ENCODE data around the gene LRRIQ1.

DNA sequence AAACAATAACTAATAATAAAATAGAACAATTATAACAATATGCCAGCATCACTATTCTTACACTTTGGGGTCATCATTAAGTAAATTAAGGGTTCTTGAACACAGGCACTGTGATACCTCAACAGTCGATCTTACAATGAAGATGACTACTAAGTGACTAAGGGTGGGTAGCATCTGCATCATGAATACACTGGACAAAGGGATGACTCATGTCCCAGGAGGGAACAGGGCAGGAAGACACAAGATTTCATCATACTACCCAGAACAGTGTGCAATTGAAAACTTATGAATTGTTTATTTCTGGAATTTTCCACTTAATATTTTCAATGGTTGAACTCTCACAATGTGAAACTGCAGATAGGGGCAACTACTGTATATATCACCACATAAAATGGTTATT is 19.7 kb upstream of the LRRIQ1 start:
- TF ChIP-seq ZNF530 (tag by site-specific recombination; IDR thresholded peaks at IDR 0.05; ENCODE audit: low read depth) (no peak), ZFP3 (tag by site-specific recombination; IDR thresholded peaks at IDR 0.05; ENCODE audit: low read depth) (no peak), ZNF548 (tag by site-specific recombination; IDR thresholded peaks at IDR 0.05) (no peak), MEIS1 (CRISPR knock-in tag; IDR thresholded peaks at IDR 0.05; ENCODE audit: borderline replicate concordance) (no peak), ZNF132 (tag by site-specific recombination; IDR thresholded peaks at IDR 0.05; ENCODE audit: borderline replicate concordance) (no peak), ZNF324 (tag by site-specific recombination; IDR thresholded peaks at IDR 0.05) (no peak), ZNF23 (tag by site-specific recombination; IDR thresholded peaks at IDR 0.05; ENCODE audit: borderline replicate concordance) (no peak), KLF16 (tag by site-specific recombination; IDR thresholded peaks at IDR 0.05) (no peak), ZBTB1 (tag by site-specific recombination; IDR thresholded peaks at IDR 0.05) (no peak), ZNF670 (tag by site-specific recombination; IDR thresholded peaks at IDR 0.05; ENCODE audit: low read depth) (no peak), GLIS1 (tag by site-specific recombination; IDR thresholded peaks at IDR 0.05) (no peak)
- TF ChIP-seq, protein P1, sequence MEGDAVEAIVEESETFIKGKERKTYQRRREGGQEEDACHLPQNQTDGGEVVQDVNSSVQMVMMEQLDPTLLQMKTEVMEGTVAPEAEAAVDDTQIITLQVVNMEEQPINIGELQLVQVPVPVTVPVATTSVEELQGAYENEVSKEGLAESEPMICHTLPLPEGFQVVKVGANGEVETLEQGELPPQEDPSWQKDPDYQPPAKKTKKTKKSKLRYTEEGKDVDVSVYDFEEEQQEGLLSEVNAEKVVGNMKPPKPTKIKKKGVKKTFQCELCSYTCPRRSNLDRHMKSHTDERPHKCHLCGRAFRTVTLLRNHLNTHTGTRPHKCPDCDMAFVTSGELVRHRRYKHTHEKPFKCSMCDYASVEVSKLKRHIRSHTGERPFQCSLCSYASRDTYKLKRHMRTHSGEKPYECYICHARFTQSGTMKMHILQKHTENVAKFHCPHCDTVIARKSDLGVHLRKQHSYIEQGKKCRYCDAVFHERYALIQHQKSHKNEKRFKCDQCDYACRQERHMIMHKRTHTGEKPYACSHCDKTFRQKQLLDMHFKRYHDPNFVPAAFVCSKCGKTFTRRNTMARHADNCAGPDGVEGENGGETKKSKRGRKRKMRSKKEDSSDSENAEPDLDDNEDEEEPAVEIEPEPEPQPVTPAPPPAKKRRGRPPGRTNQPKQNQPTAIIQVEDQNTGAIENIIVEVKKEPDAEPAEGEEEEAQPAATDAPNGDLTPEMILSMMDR (tag by site-specific recombination; IDR thresholded peaks at IDR 0.05), result no peak
- TF ChIP-seq, protein P2, sequence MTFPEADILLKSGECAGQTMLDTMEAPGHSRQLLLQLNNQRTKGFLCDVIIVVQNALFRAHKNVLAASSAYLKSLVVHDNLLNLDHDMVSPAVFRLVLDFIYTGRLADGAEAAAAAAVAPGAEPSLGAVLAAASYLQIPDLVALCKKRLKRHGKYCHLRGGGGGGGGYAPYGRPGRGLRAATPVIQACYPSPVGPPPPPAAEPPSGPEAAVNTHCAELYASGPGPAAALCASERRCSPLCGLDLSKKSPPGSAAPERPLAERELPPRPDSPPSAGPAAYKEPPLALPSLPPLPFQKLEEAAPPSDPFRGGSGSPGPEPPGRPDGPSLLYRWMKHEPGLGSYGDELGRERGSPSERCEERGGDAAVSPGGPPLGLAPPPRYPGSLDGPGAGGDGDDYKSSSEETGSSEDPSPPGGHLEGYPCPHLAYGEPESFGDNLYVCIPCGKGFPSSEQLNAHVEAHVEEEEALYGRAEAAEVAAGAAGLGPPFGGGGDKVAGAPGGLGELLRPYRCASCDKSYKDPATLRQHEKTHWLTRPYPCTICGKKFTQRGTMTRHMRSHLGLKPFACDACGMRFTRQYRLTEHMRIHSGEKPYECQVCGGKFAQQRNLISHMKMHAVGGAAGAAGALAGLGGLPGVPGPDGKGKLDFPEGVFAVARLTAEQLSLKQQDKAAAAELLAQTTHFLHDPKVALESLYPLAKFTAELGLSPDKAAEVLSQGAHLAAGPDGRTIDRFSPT (tag by site-specific recombination; IDR thresholded peaks at IDR 0.05), result no peak
- TF ChIP-seq, protein P3, sequence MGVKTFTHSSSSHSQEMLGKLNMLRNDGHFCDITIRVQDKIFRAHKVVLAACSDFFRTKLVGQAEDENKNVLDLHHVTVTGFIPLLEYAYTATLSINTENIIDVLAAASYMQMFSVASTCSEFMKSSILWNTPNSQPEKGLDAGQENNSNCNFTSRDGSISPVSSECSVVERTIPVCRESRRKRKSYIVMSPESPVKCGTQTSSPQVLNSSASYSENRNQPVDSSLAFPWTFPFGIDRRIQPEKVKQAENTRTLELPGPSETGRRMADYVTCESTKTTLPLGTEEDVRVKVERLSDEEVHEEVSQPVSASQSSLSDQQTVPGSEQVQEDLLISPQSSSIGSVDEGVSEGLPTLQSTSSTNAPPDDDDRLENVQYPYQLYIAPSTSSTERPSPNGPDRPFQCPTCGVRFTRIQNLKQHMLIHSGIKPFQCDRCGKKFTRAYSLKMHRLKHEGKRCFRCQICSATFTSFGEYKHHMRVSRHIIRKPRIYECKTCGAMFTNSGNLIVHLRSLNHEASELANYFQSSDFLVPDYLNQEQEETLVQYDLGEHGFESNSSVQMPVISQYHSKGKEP (tag by site-specific recombination; IDR thresholded peaks at IDR 0.05), result no peak
